Right lobe of liver (tissue), 4 donors: Measurements from ENCODE around the gene DEPDC5.

Experiments
- CTCF ChIP-seq, 4 donors: fragments of 200-600 bp in 3 of 4; fragments of 450-650 bp in 1 of 4; IDR thresholded peaks; one replicate each; pipeline versions ENCODE4 v1.5.1 to v1.8.0; 2016 to 2022; ENCODE audit warnings: antibody characterized with exemption in 4 of 4, mild to moderate bottlenecking in 2 of 4
- POLR2A ChIP-seq: fragments of 450-650 bp; IDR thresholded peaks from one replicate; pipeline ENCODE4 v1.6.1; 2017; ENCODE audit warnings: antibody characterized with exemption, mild to moderate bottlenecking
- donor health status: DM: no; HTN: no; CAD: no.
- donor health status: DM: no; HTN: no; CAD: no.
- donor health status: DM: no; HTN: yes; CAD: no.

DNA sequence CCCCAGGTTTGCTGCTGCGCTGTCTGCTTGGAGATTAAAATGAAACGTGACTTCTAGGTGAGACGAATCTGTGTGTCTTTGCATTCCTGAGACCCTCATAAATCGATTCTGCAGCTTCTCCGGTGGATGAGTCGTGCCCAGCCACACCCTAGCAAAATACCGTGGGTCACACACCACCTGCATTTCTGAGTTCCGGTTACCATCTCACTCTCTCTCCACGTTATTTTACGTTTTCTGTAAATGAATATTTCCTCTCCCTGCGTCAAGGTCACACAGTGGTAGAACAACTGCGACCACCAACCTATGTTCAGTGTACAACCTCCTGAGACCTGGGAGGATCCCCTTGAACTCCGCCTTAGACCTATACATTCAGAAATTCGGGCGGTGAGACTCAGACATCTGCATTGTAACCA is 191.6 kb downstream of the DEPDC5 start:
- no peak for TF ChIP-seq CTCF (IDR thresholded peaks at IDR 0.05)
- TF ChIP-seq POLR2A: no peak
